GM19328 (cell line): ENCODE results near the gene COX10.
A peak's percentile ranks its signal among the peaks of the same experiment; 100 is the strongest.
"Not testable (repeated sequence)": the region's sequence is repeated elsewhere in the genome, so short reads cannot be mapped to it uniquely, and the experiment has no call there.

Source experiments
- ATAC-seq: cut with Tn5 transposase; IDR thresholded peaks from one replicate; pipeline ENCODE4 v1.9.1; 2021; ENCODE audit warnings: mild to moderate bottlenecking, moderate library complexity; ENCODE audit not compliant: unreplicated experiment

Gene COX10

GRCh38 chr17:14069251-14070021 lies at the start of gene COX10:
TSS of gene COX10 (plus strand) at chr17:14069504. CDS start at chr17:14069606, 102 bp downstream.
- ATAC-seq, result peak; percentile 98

- ATAC-seq, result not testable (repeated sequence)
Measured at GRCh38 chr17:14021651-14022294, 47.5 kb upstream of the COX10 start.

- ATAC-seq, result not testable (repeated sequence)
Measured at GRCh38 chr17:14029755-14030154, 39.5 kb upstream of the COX10 start.

GRCh38 chr17:14032234-14032633 lies 37.1 kb upstream of the COX10 start:
- no peak for ATAC-seq

- ATAC-seq, result no peak
Measured at GRCh38 chr17:14033166-14033565, 36.1 kb upstream of the COX10 start.

GRCh38 chr17:14037453-14037852 lies 31.9 kb upstream of the COX10 start:
- ATAC-seq, result no peak

GRCh38 chr17:14038206-14038605 lies 31.1 kb upstream of the COX10 start:
- ATAC-seq, result no peak

- no peak for ATAC-seq
Measured at GRCh38 chr17:14042411-14042810, 26.9 kb upstream of the COX10 start.

- ATAC-seq, result no peak
Measured at GRCh38 chr17:14044702-14045101, 24.6 kb upstream of the COX10 start.

- ATAC-seq, result no peak
Measured at GRCh38 chr17:14046978-14047377, 22.3 kb upstream of the COX10 start.

- ATAC-seq, result no peak
Measured at GRCh38 chr17:14047591-14047990, 21.7 kb upstream of the COX10 start.

GRCh38 chr17:14048169-14048568 lies 21.1 kb upstream of the COX10 start:
- ATAC-seq, result no peak

- ATAC-seq, result no peak
Measured at GRCh38 chr17:14050616-14051015, 18.7 kb upstream of the COX10 start.

- ATAC-seq, result no peak
Measured at GRCh38 chr17:14051692-14052091, 17.6 kb upstream of the COX10 start.

- no peak for ATAC-seq
Measured at GRCh38 chr17:14052886-14053615, 16.3 kb upstream of the COX10 start.

- ATAC-seq, result no peak
Measured at GRCh38 chr17:14057591-14057990, 11.7 kb upstream of the COX10 start.

- no peak for ATAC-seq
Measured at GRCh38 chr17:14058051-14058450, 11.3 kb upstream of the COX10 start.

- ATAC-seq, result no peak
Measured at GRCh38 chr17:14060706-14061105, 8.6 kb upstream of the COX10 start.

- no peak for ATAC-seq
Measured at GRCh38 chr17:14061666-14062560, 7.4 kb upstream of the COX10 start.

- no peak for ATAC-seq
Measured at GRCh38 chr17:14067347-14067746, 2.0 kb upstream of the COX10 start.
